CD4-positive, CD25-positive, alpha-beta regulatory T cell (primary cell): ENCODE data around the gene LARP4B. TPM values are rescaled to one million over a fixed set of nuclear protein-coding genes. Genes with fewer than 3 reads are reported as not detected.

Experiments
- ATAC-seq, 2 donors: fragments of 150-1000 bp; cut with Tn5 transposase; one replicate each; pipeline ENCODE4 v1.10.0; 2021; ENCODE audit warnings: low read depth in 2 of 2, moderate number of reproducible peaks in 2 of 2, moderate library complexity in 1 of 2
- DNase-seq, 3 donors: peaks; one replicate each; pipeline versions ENCODE4 v3.0.0 to v3.0.0-alpha.2; 2012 to 2022; ENCODE audit warnings: mixed read lengths in 1 of 3
- H3K27ac ChIP-seq: one replicate; pipeline ENCODE4 v1.7.0; 2013; ENCODE audit warnings: mild to moderate bottlenecking, low read length; ENCODE audit not compliant: insufficient read depth, poor library complexity, severe bottlenecking
- H3K27me3 ChIP-seq: one replicate; pipeline ENCODE4 v1.7.0; 2013; ENCODE audit warnings: low read length; ENCODE audit not compliant: control insufficient read depth, insufficient read depth
- H3K36me3 ChIP-seq: one replicate; pipeline ENCODE4 v1.7.0; 2013; ENCODE audit warnings: mild to moderate bottlenecking, low read length, moderate library complexity; ENCODE audit not compliant: control insufficient read depth, insufficient read depth
- H3K4me1 ChIP-seq: 2 replicates; pipeline ENCODE4 v1.7.0; 2013; ENCODE audit warnings: mild to moderate bottlenecking, low read length; ENCODE audit not compliant: insufficient read depth, control insufficient read depth, poor library complexity, severe bottlenecking
- H3K4me3 ChIP-seq: one replicate; pipeline ENCODE4 v1.7.0; 2013; ENCODE audit warnings: low read depth, mild to moderate bottlenecking, low read length, moderate library complexity
- H3K9me3 ChIP-seq, 2 experiments: 1 replicate in 1 of 2; 2 replicates in 1 of 2; pipeline ENCODE4 v1.7.0; 2013; ENCODE audit warnings: low read length in 2 of 2, mild to moderate bottlenecking in 1 of 2, moderate library complexity in 1 of 2; ENCODE audit not compliant: control insufficient read depth in 2 of 2
- H3K27ac Mint-ChIP-seq, 3 donors: one replicate each; pipeline ENCODE4 v1.8.0; 2020 to 2022; ENCODE audit warnings: mild to moderate bottlenecking in 3 of 3, mixed read lengths in 3 of 3, moderate library complexity in 2 of 3
- H3K27me3 Mint-ChIP-seq: one replicate; pipeline ENCODE4 v1.8.0; 2022; ENCODE audit warnings: mild to moderate bottlenecking, mixed read lengths
- H3K36me3 Mint-ChIP-seq: one replicate; pipeline ENCODE4 v1.8.0; 2020; ENCODE audit warnings: mixed read lengths
- H3K4me1 Mint-ChIP-seq, 4 donors: one replicate each; pipeline ENCODE4 v1.8.0; 2020 to 2022; ENCODE audit warnings: mixed read lengths in 4 of 4, mild to moderate bottlenecking in 1 of 4
- H3K4me3 Mint-ChIP-seq, 4 donors: one replicate each; pipeline ENCODE4 v1.8.0; 2020 to 2022; ENCODE audit warnings: mild to moderate bottlenecking in 4 of 4, mixed read lengths in 4 of 4, moderate library complexity in 3 of 4
- H3K9me3 Mint-ChIP-seq, 7 donors: one replicate each; pipeline ENCODE4 v1.8.0; 2020 to 2022; ENCODE audit warnings: mixed read lengths in 7 of 7, mild to moderate bottlenecking in 3 of 7, moderate library complexity in 2 of 7
- polyA plus RNA-seq, 4 donors: library from polyadenylated mRNA; unstranded; fragments of 300-500 nt; fragmentation: Illumina TruSeq; gene quantifications; one replicate each; pipeline ENCODE4 v1.2.3, GENCODE V29; 2021
- total RNA-seq: library from RNA; stranded (reverse); gene quantifications from one replicate; pipeline ENCODE4 v1.2.3, GENCODE V29; 2022

LARP4B gene
- total and polyA plus RNA-seq, 5 donors from 2014 or later: 20.5 to 82.0 (median 30.3) TPM

- no peaks in the 10 kb centered on the region for H3K36me3 ChIP-seq
- H3K9me3 ChIP-seq: no peaks in the 10 kb centered on the region
- no peaks in the 10 kb centered on the region for H3K4me1 ChIP-seq
- Mint-ChIP-seq H3K4me3 (peak overlapping the region in 1 of 4 donors; percentile 24), H3K36me3 (no peaks in the 10 kb centered on the region), H3K4me1 (peaks cover 0 to 3% (median 0%) of the 10 kb centered on the region in 4 donors), H3K27me3 (peaks cover 4% of the 10 kb centered on the region), H3K27ac (no peak overlapping the region), H3K9me3 (peaks cover 0 to 2% (median 0%) of the 10 kb centered on the region in 7 donors)
- H3K4me3 ChIP-seq: no peak overlapping the region
- DNase-seq (no peak), ATAC-seq (no peak)
- H3K27ac ChIP-seq: no peak overlapping the region
- no peaks in the 10 kb centered on the region for H3K27me3 ChIP-seq
These were observed 146.2 kb downstream of the LARP4B start for GRCh38 chr10:785089-785860.

- Mint-ChIP-seq H3K36me3 (no peaks in the 10 kb centered on the region), H3K4me3 (peak overlapping the region in 1 of 4 donors; percentile 24), H3K27me3 (peaks cover 4% of the 10 kb centered on the region), H3K27ac (no peak overlapping the region), H3K9me3 (peaks cover 0 to 3% (median 0%) of the 10 kb centered on the region in 7 donors), H3K4me1 (peaks cover 0 to 3% (median 0%) of the 10 kb centered on the region in 4 donors)
- H3K27me3 ChIP-seq: no peaks in the 10 kb centered on the region
- DNase-seq: peak in 1 of 3 donors; percentile 24
- H3K4me1 ChIP-seq: no peaks in the 10 kb centered on the region
- H3K9me3 ChIP-seq: no peaks in the 10 kb centered on the region
- no peak overlapping the region for H3K4me3 ChIP-seq
- peak in 1 of 2 donors; percentile 34 for ATAC-seq
- H3K27ac ChIP-seq: no peak overlapping the region
- H3K36me3 ChIP-seq: no peaks in the 10 kb centered on the region
These were observed 147.0 kb downstream of the LARP4B start for GRCh38 chr10:784403-785088.

- H3K9me3 ChIP-seq: no peaks in the 10 kb centered on the region
- H3K9me3 Mint-ChIP-seq: peaks cover 0 to 3% (median 0%) of the 10 kb centered on the region in 7 donors
- H3K27me3 Mint-ChIP-seq: peaks cover 4% of the 10 kb centered on the region
- no peaks in the 10 kb centered on the region for H3K36me3 ChIP-seq
- ATAC-seq (no peak), DNase-seq (no peak)
- no peaks in the 10 kb centered on the region for H3K36me3 Mint-ChIP-seq
- no peaks in the 10 kb centered on the region for H3K27me3 ChIP-seq
- no peak overlapping the region for H3K4me3 Mint-ChIP-seq
- H3K4me3 ChIP-seq: no peak overlapping the region
- no peaks in the 10 kb centered on the region for H3K4me1 Mint-ChIP-seq
- no peak overlapping the region for H3K27ac Mint-ChIP-seq
- no peak overlapping the region for H3K27ac ChIP-seq
- no peaks in the 10 kb centered on the region for H3K4me1 ChIP-seq
These were observed 148.5 kb downstream of the LARP4B start for GRCh38 chr10:782751-783648.

GRCh38 chr10:780536-781524 lies 150.7 kb downstream of the LARP4B start:
- H3K27ac ChIP-seq: no peak overlapping the region

GRCh38 chr10:778626-779330 lies 152.7 kb downstream of the LARP4B start:
- no peak for DNase-seq
- Histone ChIP-seq H3K9me3 (no peaks in the 10 kb centered on the region), H3K36me3 (no peaks in the 10 kb centered on the region), H3K4me3 (no peak overlapping the region), H3K27me3 (no peaks in the 10 kb centered on the region), H3K4me1 (no peaks in the 10 kb centered on the region), H3K27ac (no peak overlapping the region)
- no peak for ATAC-seq
- no peaks in the 10 kb centered on the region for H3K27me3 Mint-ChIP-seq
- H3K4me3 Mint-ChIP-seq: no peak overlapping the region
- H3K9me3 Mint-ChIP-seq: peaks cover 0 to 5% (median 0%) of the 10 kb centered on the region in 7 donors
- no peak overlapping the region for H3K27ac Mint-ChIP-seq
- no peaks in the 10 kb centered on the region for H3K36me3 Mint-ChIP-seq
- no peaks in the 10 kb centered on the region for H3K4me1 Mint-ChIP-seq

More at GRCh38 chr10:780536-781524, 150.7 kb downstream of the LARP4B start:
- Histone ChIP-seq H3K9me3 (no peaks in the 10 kb centered on the region), H3K4me3 (no peak overlapping the region), H3K36me3 (no peaks in the 10 kb centered on the region), H3K27me3 (no peaks in the 10 kb centered on the region), H3K4me1 (no peaks in the 10 kb centered on the region)
- H3K9me3 Mint-ChIP-seq: peaks cover 0 to 3% (median 0%) of the 10 kb centered on the region in 7 donors
- no peaks in the 10 kb centered on the region for H3K4me1 Mint-ChIP-seq
- no peaks in the 10 kb centered on the region for H3K27me3 Mint-ChIP-seq
- no peak overlapping the region for H3K27ac Mint-ChIP-seq
- ATAC-seq: no peak
- no peak for DNase-seq
- H3K36me3 Mint-ChIP-seq: no peaks in the 10 kb centered on the region
- no peak overlapping the region for H3K4me3 Mint-ChIP-seq

GRCh38 chr10:777913-778479 lies 153.5 kb downstream of the LARP4B start:
- Mint-ChIP-seq H3K36me3 (no peaks in the 10 kb centered on the region), H3K27me3 (no peaks in the 10 kb centered on the region), H3K4me3 (no peak overlapping the region), H3K4me1 (no peaks in the 10 kb centered on the region), H3K27ac (no peak overlapping the region), H3K9me3 (peaks cover 0 to 5% (median 0%) of the 10 kb centered on the region in 7 donors)
- H3K9me3 ChIP-seq: no peaks in the 10 kb centered on the region
- H3K27me3 ChIP-seq: no peaks in the 10 kb centered on the region
- H3K4me3 ChIP-seq: no peak overlapping the region
- no peak overlapping the region for H3K27ac ChIP-seq
- ATAC-seq (no peak), DNase-seq (no peak)
- no peaks in the 10 kb centered on the region for H3K4me1 ChIP-seq
- no peaks in the 10 kb centered on the region for H3K36me3 ChIP-seq
